ENCODE data around the gene MOSPD3. TPM values are rescaled to one million over a fixed set of nuclear protein-coding genes. Genes with fewer than 3 reads are reported as not detected.

The MOSPD3 gene
- total and polyA plus RNA-seq, 2 of the 13 experiments (the other 11 are each of a cell fraction or from before 2014, with no cell fraction given): 7.6 to 8.8 TPM

DNA sequence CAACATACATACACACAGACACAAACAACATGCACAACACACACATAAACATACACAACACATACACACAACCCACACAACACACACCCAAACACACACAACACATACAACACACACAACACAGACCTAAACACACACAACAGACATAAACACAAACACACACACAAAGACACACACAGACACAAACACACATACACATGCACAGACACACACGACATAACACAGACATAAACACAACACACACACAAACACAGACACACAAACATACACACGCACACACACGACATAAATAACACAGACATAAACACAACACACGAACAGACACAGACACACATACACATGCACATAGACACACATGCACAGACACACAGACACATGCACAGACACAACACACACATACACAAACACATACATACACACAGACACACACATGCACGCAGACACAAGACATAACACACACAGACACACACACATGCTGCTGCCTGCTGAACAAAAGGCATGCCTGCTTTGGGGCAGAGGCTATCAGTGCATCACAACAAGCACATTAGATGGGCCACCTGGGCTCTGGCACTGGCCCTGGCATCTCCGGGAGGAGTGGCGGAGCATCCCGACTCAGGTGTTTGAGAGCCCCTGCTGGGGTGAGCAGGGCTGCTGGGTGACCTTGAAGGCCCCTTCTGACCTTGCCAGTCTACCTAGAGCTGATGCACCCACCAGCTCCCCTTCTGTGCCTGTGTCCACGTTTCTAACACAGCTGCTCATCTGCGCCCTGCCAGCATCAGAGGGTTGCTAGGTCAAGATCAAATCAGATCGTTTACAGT is 31.7 kb upstream of the MOSPD3 start:
- H3K79me2 ChIP-seq (ENCODE audit: insufficient read depth, low read length): peaks cover 6% of the 10 kb centered on the region
- TF ChIP-seq FOXP1 (IDR thresholded peaks at IDR 0.05): peak; percentile 34; the same call in 1 of the 2 replicates
- TF ChIP-seq FOXP1 (CRISPR knock-in tag; IDR thresholded peaks at IDR 0.05): no peak
- no peak for TF ChIP-seq EEA1 (CRISPR knock-in tag; IDR thresholded peaks at IDR 0.05; ENCODE audit: borderline replicate concordance)
- no peak for TF ChIP-seq CHD2 (IDR thresholded peaks at IDR 0.05; ENCODE audit: low read depth, low read length)
- TF ChIP-seq POLR2AphosphoS2 (IDR thresholded peaks at IDR 0.05; ENCODE audit: low read depth, low read length): peak; percentile 81; the same call in 1 of the 2 replicates
- no peak for TF ChIP-seq SNAPC2 (CRISPR knock-in tag; IDR thresholded peaks at IDR 0.05)
- TF ChIP-seq JUNB (CRISPR knock-in tag; IDR thresholded peaks at IDR 0.05; ENCODE audit: borderline replicate concordance): peak; percentile 23; the same call in 1 of the 2 replicates
- TF ChIP-seq, protein P1, sequence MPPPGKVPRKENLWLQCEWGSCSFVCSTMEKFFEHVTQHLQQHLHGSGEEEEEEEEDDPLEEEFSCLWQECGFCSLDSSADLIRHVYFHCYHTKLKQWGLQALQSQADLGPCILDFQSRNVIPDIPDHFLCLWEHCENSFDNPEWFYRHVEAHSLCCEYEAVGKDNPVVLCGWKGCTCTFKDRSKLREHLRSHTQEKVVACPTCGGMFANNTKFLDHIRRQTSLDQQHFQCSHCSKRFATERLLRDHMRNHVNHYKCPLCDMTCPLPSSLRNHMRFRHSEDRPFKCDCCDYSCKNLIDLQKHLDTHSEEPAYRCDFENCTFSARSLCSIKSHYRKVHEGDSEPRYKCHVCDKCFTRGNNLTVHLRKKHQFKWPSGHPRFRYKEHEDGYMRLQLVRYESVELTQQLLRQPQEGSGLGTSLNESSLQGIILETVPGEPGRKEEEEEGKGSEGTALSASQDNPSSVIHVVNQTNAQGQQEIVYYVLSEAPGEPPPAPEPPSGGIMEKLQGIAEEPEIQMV (CRISPR knock-in tag; IDR thresholded peaks at IDR 0.05; ENCODE audit: low read depth): no peak
- 0 out of 2 replicates have a peak, but pooled peaks have one; percentile 48 for TF ChIP-seq HNRNPL (IDR thresholded peaks at IDR 0.05; ENCODE audit: low read depth, low read length)
- TF ChIP-seq CCAR2 (optimal IDR thresholded peaks at IDR 0.05; ENCODE audit: low read depth, low read length): peak; percentile 72
- TF ChIP-seq, protein P2, sequence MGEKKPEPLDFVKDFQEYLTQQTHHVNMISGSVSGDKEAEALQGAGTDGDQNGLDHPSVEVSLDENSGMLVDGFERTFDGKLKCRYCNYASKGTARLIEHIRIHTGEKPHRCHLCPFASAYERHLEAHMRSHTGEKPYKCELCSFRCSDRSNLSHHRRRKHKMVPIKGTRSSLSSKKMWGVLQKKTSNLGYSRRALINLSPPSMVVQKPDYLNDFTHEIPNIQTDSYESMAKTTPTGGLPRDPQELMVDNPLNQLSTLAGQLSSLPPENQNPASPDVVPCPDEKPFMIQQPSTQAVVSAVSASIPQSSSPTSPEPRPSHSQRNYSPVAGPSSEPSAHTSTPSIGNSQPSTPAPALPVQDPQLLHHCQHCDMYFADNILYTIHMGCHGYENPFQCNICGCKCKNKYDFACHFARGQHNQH (CRISPR knock-in tag; IDR thresholded peaks at IDR 0.05): no peak
- TF ChIP-seq, protein P3, sequence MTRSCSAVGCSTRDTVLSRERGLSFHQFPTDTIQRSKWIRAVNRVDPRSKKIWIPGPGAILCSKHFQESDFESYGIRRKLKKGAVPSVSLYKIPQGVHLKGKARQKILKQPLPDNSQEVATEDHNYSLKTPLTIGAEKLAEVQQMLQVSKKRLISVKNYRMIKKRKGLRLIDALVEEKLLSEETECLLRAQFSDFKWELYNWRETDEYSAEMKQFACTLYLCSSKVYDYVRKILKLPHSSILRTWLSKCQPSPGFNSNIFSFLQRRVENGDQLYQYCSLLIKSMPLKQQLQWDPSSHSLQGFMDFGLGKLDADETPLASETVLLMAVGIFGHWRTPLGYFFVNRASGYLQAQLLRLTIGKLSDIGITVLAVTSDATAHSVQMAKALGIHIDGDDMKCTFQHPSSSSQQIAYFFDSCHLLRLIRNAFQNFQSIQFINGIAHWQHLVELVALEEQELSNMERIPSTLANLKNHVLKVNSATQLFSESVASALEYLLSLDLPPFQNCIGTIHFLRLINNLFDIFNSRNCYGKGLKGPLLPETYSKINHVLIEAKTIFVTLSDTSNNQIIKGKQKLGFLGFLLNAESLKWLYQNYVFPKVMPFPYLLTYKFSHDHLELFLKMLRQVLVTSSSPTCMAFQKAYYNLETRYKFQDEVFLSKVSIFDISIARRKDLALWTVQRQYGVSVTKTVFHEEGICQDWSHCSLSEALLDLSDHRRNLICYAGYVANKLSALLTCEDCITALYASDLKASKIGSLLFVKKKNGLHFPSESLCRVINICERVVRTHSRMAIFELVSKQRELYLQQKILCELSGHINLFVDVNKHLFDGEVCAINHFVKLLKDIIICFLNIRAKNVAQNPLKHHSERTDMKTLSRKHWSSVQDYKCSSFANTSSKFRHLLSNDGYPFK (CRISPR knock-in tag; IDR thresholded peaks at IDR 0.05; ENCODE audit: borderline replicate concordance): no peak
- TF ChIP-seq RBM39 (IDR thresholded peaks at IDR 0.05; ENCODE audit: low read depth, low read length, poor library complexity, severe bottlenecking): no peak

More for the DNA sequence above, 31.7 kb upstream of the MOSPD3 start:
- Histone ChIP-seq H2AFZ (ENCODE audit: low read length) (no peak overlapping the region), H3K9me3 (ENCODE audit: low read length) (no peaks in the 10 kb centered on the region), H3K27me3 (ENCODE audit: control insufficient read depth in 1 of 2, insufficient read depth in 2 of 2, low read length in 2 of 2) (no peaks in the 10 kb centered on the region; a peak in 1 of 5 replicates), H3K4me3 (replicated peaks in 1 of 3; ENCODE audit: insufficient read depth in 1 of 3, low read depth in 2 of 3, low read length in 3 of 3) (no peak overlapping the region), H3K4me1 (ENCODE audit: insufficient read depth, low read length) (peaks cover 20% of the 10 kb centered on the region), H4K20me1 (ENCODE audit: insufficient read depth, low read length) (peaks cover 6% of the 10 kb centered on the region; the same call in 1 of the 2 replicates), H3K9ac (ENCODE audit: insufficient read depth, low read depth, low read length) (no peak overlapping the region), H3K4me2 (ENCODE audit: low read depth, low read length) (no peak overlapping the region), H3K27ac (ENCODE audit: extremely low read length, insufficient read depth, low read length) (no peak overlapping the region), H3K36me3 (replicated peaks in 1 of 2; ENCODE audit: control insufficient read depth in 1 of 2, insufficient read depth in 2 of 2, low read length in 2 of 2) (peaks cover 13 to 30% of the 10 kb centered on the region in 2 experiments; a peak in 4 of 5 replicates)
- intact Hi-C loops (cut with micrococcal nuclease; ENCODE audit: unreplicated experiment) (no loop called here), in situ Hi-C loops (cut with HindIII; ENCODE audit: extremely low pct_ligation_motif_present, low pct_unique_long_range_greater_than_20kb) (no loop called here)
- FAIRE-seq (peak; percentile 67), ATAC-seq (no peak), DNase-seq (ENCODE audit: low spot score) (no peak)
- CTCF ChIA-PET (ENCODE audit: low intra/inter-chr PET ratio, low total read pairs): no interaction called here
- WGBS (ENCODE audit: low lambda C conversion rate): 86% methylated on average over 11 of the region's 11 CpGs
- POLR2A ChIA-PET: interaction anchor here (1.6 kb wide), 1 partner anchor 9 kb away, joined by 8 read pairs; no protein-coding TSS in a partner anchor
- BruUV-seq (replicated peaks): TSS peak; percentile 46
